A673 (cell line): ENCODE measurements around the gene KLHL5. TPM values are rescaled to one million over a fixed set of nuclear protein-coding genes. Genes with fewer than 3 reads are reported as not detected.

Experiments
- BruUV-seq: library from RNA; stranded (reverse); fragments of 400-500 nt; replicated peaks from 2 replicates; lab custom pipeline; 2021; lab: Mats Ljungman, UMichigan
- CTCF ChIA-PET: fragments of 300-600 bp; sonication (Branson Sonifier 250); formaldehyde crosslinking; loops from one replicate; lab custom pipeline; 2022; ENCODE audit warnings: antibody characterized with exemption; lab: Charles Lee
- POLR2A ChIA-PET: fragments of 300-600 bp; sonication (Branson Sonifier 250); formaldehyde crosslinking; loops from one replicate; lab custom pipeline; 2022; ENCODE audit warnings: antibody characterized with exemption; ENCODE audit not compliant: low non-redundant PET; lab: Charles Lee
- DNase-seq: peaks from one replicate; pipeline ENCODE4 v3.0.0-alpha.2; 2015; ENCODE audit warnings: low spot score
- H3K27ac ChIP-seq: fragments of 200-600 bp; sonication (generic); 2 replicates; pipeline ENCODE4 v1.5.1; 2016; ENCODE audit warnings: mixed run types, low read depth, mild to moderate bottlenecking, mixed read lengths, antibody characterized with exemption, low read length; ENCODE audit not compliant: poor library complexity, severe bottlenecking
- H3K27me3 ChIP-seq: fragments of 200-600 bp; sonication (generic); replicated peaks from 2 replicates; pipeline ENCODE4 v1.6.1; 2017; ENCODE audit warnings: mixed run types, low read depth, mild to moderate bottlenecking, mixed read lengths, antibody characterized with exemption, low read length; ENCODE audit not compliant: insufficient read depth, poor library complexity
- H3K36me3 ChIP-seq: fragments of 200-600 bp; sonication (generic); 2 replicates; pipeline ENCODE4 v1.6.1; 2016; ENCODE audit warnings: mixed run types, mild to moderate bottlenecking, mixed read lengths, antibody characterized with exemption, low read length; ENCODE audit not compliant: insufficient read depth, poor library complexity, severe bottlenecking
- H3K4me1 ChIP-seq: fragments of 200-600 bp; sonication (generic); 2 replicates; pipeline ENCODE4 v1.6.1; 2017; ENCODE audit warnings: mixed run types, mild to moderate bottlenecking, mixed read lengths, antibody characterized with exemption, low read length; ENCODE audit not compliant: insufficient read depth, poor library complexity, severe bottlenecking
- H3K4me3 ChIP-seq: fragments of 200-600 bp; sonication (generic); 2 replicates; pipeline ENCODE4 v1.5.1; 2016; ENCODE audit warnings: low read depth, mixed run types, mild to moderate bottlenecking, mixed read lengths, low read length; ENCODE audit not compliant: poor library complexity, severe bottlenecking
- H3K9me3 ChIP-seq: fragments of 200-600 bp; sonication (generic); 2 replicates; pipeline ENCODE4 v1.6.1; 2016; ENCODE audit warnings: mixed run types, low read depth, mild to moderate bottlenecking, mixed read lengths, antibody characterized with exemption, low read length; ENCODE audit not compliant: poor library complexity, severe bottlenecking
- EZH2 ChIP-seq: fragments of 200-600 bp; sonication (generic); IDR thresholded peaks from 2 replicates; pipeline ENCODE4 v1.6.1; 2017; ENCODE audit warnings: borderline replicate concordance, low read depth, mild to moderate bottlenecking, mixed read lengths, antibody characterized with exemption, low read length; ENCODE audit not compliant: poor library complexity, severe bottlenecking
- intact Hi-C: fragments of 100-400 bp; cut with micrococcal nuclease; formaldehyde crosslinking; loops from one replicate; pipeline ENCODE4 v1.10.0; 2022; ENCODE audit not compliant: unreplicated experiment
- total RNA-seq: library from RNA; stranded (reverse); gene quantifications from 2 replicates; pipeline ENCODE4 v1.2.3, GENCODE V29; 2021
- TF ChIP-seq, protein P1 (sequence below): fragments of 300-800, 200-600 bp; sonication (generic); conservative IDR thresholded peaks from 2 replicates; pipeline ENCODE4 v1.5.1; 2017; ENCODE audit warnings: low read depth, mild to moderate bottlenecking, antibody characterized with exemption, low read length, moderate library complexity, mixed read lengths

Gene KLHL5
- total RNA-seq, 1 experiment from 2014 or later = 21.6 TPM

DNA sequence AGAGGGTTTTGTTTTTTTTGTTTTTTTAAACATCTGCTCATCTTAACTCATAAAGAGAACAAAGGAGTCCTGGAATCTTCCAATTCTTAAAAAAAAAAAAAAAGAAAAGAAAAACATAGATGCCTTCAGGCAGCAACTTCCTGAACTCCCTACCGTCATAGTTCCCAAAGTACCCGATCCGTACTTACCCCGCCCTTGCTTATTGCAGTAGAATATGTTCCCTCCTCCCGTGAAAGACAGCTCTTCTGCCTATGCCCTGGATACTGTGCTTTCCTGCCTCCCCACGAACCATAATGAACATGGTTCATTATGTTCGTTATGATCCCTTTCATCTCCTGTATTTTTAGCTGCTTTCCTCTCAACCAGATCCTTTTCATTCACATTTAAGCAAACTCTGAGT is 40.3 kb downstream of the KLHL5 start:
- intact Hi-C loops = no loop called here
- H3K36me3 ChIP-seq = no peaks in the 10 kb centered on the region
- ChIA-PET CTCF (no interaction called here), POLR2A (no interaction called here)
- no peak overlapping the region for H3K4me3 ChIP-seq
- DNase-seq = no peak
- H3K9me3 ChIP-seq = no peaks in the 10 kb centered on the region
- H3K4me1 ChIP-seq = no peaks in the 10 kb centered on the region
- H3K27me3 ChIP-seq = no peaks in the 10 kb centered on the region
- TF ChIP-seq, protein P1, sequence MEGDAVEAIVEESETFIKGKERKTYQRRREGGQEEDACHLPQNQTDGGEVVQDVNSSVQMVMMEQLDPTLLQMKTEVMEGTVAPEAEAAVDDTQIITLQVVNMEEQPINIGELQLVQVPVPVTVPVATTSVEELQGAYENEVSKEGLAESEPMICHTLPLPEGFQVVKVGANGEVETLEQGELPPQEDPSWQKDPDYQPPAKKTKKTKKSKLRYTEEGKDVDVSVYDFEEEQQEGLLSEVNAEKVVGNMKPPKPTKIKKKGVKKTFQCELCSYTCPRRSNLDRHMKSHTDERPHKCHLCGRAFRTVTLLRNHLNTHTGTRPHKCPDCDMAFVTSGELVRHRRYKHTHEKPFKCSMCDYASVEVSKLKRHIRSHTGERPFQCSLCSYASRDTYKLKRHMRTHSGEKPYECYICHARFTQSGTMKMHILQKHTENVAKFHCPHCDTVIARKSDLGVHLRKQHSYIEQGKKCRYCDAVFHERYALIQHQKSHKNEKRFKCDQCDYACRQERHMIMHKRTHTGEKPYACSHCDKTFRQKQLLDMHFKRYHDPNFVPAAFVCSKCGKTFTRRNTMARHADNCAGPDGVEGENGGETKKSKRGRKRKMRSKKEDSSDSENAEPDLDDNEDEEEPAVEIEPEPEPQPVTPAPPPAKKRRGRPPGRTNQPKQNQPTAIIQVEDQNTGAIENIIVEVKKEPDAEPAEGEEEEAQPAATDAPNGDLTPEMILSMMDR = no peak
- TF ChIP-seq EZH2 = no peak
- no TSS peak for BruUV-seq
- H3K27ac ChIP-seq = no peak overlapping the region

DNA sequence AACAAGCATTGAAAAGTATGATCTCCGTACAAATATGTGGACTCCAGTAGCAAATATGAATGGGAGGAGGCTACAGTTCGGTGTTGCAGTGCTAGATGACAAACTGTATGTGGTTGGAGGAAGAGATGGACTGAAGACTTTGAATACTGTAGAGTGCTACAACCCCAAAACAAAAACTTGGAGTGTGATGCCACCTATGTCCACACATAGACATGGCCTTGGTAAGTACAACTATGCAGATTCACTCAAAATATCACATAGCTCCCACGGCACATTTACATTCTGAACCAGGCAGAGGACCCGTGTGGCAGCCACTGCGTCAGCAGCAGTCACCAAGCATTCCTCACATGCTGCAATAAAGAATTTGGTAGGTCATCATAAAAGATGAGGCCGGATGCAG is 41.3 kb downstream of the KLHL5 start:
- no TSS peak for BruUV-seq
- DNase-seq = no peak
- Histone ChIP-seq H3K9me3 (no peaks in the 10 kb centered on the region), H3K4me1 (no peaks in the 10 kb centered on the region), H3K36me3 (no peaks in the 10 kb centered on the region), H3K27ac (no peak overlapping the region), H3K4me3 (no peak overlapping the region), H3K27me3 (no peaks in the 10 kb centered on the region)
- ChIA-PET CTCF (interaction anchor here (0.9 kb wide), 1 partner anchor 32 kb away, joined by 3 read pairs; no protein-coding TSS in a partner anchor), POLR2A (no interaction called here)
- intact Hi-C loops = no loop called here
- TF ChIP-seq, protein P1 = no peak
- no peak for TF ChIP-seq EZH2

DNA sequence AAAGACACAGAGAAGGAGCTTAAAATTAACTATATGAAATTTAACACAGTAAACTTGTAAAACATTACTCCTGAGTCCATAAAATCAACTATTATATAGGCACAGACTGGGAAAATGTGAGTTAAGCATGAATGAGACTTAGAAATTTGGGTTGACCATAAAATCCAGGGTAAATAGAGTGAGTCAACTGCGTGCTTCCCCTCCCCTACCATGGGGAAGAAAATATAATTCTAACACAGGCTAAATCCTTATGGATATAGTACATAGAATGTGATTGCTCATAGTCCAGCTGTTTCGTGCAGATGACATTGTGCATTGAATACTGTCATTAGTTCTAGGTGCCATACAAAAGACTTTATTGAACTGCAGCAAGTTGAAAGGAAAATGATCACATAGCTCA is 42.2 kb downstream of the KLHL5 start:
- ChIA-PET CTCF (interaction anchor here (0.9 kb wide), 1 partner anchor 31 kb away, joined by 3 read pairs; no protein-coding TSS in a partner anchor), POLR2A (no interaction called here)
- H3K4me1 ChIP-seq = no peaks in the 10 kb centered on the region
- no peak overlapping the region for H3K4me3 ChIP-seq
- no TSS peak for BruUV-seq
- H3K27ac ChIP-seq = no peak overlapping the region
- no peaks in the 10 kb centered on the region for H3K9me3 ChIP-seq
- no peak for DNase-seq
- H3K27me3 ChIP-seq = no peaks in the 10 kb centered on the region
- intact Hi-C loops = no loop called here
- no peak for TF ChIP-seq EZH2
- TF ChIP-seq, protein P1 = no peak
- no peaks in the 10 kb centered on the region for H3K36me3 ChIP-seq
